Middle frontal gyrus (tissue), 1 donor: Measurements from ENCODE around the gene NAA16.
"Not testable (repeated sequence)": the region's sequence is repeated elsewhere in the genome, so short reads cannot be mapped to it uniquely, and the experiment has no call there.

Source experiments
- DNase-seq: peaks from one replicate; pipeline ENCODE4 v3.0.0-alpha.2; 2015; ENCODE audit warnings: low spot score; ENCODE audit errors: extremely low spot score

The NAA16 gene

GRCh38 chr13:41310963-41311405 lies at the start of gene NAA16:
NAA16 (plus strand) TSS chr13:41311267; CDS start chr13:41311529, 262 bp downstream.
- peak; percentile 87 for DNase-seq

GRCh38 chr13:41263261-41263971 lies 47.7 kb upstream of the NAA16 start, which contains the start of gene MTRF1:
MTRF1 (minus strand) TSS chr13:41263576; CDS start chr13:41260907, 2,669 bp downstream.
- peak; percentile 79 for DNase-seq

DNA sequence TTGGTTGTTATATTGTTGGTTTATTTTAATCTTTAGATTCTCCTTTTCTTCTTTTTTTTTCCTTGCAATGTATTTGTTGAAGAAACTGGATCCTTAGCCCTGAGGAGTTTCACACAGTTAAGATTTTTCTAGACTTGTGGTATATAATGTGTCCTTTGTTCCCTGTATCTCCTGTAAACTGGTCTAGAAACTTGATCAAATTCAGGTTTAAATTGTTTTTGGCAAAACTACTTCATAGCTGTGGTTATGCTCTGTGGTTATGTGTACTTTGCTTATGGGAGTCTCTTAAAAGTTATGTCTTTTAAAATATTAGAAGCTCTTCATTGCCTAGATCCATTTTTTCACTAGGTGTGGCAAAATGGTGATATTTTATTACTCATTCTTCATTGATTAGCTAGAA lies 44.0 kb upstream of the NAA16 start:
- no peak for DNase-seq

DNA sequence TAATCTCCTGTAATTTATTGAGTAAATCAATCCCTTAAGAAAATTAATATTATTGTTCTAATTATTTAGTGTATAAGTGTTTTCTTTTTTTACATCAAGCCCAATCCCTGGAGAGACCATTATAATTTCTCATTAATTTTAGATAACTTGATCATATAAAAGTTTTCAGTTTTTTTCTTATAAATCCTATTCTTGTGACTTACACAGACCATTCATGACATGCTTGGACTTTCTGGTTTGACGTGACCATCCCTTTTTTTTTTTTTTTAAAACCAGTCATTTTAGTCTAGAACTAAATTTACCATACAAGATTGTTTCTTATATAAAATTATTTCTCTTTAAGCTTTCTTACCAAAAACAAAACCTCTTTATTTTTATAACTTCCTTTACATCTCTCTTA lies 42.3 kb upstream of the NAA16 start:
- no peak for DNase-seq

DNA sequence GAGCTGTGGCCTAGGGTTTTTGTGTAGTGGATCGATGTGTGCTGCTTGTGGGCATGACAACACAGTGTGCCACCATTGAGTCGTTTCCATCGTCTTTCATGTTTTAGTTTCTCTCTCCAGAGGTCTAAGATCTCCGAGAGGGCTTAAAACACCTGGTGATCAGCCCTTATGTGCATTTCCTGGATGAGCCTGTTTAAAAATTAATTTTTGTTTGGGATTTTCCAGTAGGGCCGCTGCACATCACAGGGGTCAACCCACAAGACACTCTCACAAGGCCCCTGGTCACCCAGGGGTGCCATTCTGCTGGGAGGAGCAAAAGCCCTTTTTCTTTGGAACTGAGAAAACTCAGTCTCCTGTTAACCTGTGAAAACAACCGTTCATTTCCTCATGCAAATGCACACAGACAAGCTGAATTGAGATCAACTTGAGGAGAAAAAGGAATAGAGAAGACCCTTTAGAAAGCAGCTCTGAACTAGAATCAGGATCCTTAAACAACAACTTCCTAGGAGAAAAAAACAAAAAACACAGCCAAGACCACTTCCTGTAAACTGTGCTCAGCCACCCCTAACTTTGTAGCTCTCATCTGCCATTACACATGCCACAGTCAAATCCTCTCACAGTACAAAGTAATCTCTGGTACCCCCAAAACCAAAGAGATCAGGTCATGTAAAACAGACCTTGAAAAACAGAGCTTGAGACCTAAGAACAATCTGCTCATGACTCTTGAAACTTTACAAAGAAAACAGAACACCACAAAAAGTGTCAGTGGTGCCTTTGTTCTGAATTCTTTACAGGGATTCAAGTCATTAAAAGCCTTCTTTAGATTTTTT lies 39.4 kb upstream of the NAA16 start:
- no peak for DNase-seq

DNA sequence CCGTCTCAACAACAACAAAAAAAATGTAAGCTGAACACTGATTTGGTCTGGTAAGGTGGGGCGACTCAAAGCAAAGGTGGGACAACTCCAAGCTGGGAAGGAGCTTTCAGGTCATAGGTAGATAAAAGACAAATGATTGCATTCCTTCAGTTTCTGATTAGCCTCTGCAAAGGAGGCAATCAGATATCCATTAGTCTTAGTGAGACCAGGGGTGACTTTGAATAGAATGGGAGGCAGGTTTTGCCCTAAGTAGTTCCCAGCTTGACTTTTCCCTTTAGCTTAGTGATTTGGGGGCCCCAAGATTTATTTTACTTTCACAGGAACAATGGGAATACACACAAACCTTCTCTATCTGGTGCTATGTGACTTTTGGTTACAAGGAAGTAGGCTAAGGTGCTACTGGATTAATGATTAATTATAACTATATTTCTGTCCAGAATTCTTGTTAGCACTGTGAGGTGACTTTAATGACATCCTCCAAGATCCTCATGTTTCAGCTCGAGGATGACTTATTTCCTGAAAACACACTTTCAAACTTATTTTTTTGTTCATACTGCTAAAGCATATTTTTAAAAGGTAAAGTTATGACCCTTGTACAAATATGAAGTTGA lies 37.1 kb upstream of the NAA16 start:
- DNase-seq, result no peak

- DNase-seq, result no peak
These were observed 36.2 kb upstream of the NAA16 start for GRCh38 chr13:41274881-41275280.

DNA sequence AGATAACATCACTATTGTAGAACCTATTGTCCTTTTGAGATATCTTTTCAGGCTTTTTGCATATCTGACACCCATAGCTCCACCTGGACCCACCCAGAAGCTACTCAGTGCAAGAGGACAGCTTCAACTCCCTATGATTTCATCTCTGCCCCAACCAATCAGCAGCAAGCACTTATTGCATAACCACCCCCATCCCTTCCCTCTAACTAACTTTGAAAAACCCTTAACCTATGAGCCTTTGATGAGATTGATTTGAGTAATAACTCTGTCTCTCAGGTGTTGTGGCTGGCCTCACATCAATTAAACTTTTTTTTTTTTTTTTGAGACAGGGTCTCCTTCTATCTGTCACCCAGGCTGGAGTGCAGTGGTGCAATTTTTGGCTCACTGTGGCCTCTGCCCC lies 34.2 kb upstream of the NAA16 start:
- no peak for DNase-seq

DNA sequence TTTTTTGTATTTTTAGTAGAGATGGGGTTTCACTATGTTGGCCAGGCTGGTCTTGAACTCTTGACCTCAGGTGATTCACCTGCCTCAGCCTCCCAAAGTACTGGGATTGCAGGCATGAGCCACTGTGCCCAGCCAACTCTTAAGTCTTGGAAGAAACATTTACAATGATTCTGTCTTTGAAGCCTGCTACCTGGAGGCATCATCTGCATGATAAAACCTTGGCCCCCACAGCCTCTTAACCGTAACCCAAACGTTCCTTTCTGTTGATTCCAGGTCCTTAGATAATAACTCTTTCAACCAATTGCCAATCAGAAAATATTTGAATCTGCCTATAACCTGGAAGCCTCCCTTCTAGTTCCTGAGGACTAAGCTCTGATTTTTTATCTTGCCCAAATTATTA lies 31.9 kb upstream of the NAA16 start:
- DNase-seq, result not testable (repeated sequence)

DNA sequence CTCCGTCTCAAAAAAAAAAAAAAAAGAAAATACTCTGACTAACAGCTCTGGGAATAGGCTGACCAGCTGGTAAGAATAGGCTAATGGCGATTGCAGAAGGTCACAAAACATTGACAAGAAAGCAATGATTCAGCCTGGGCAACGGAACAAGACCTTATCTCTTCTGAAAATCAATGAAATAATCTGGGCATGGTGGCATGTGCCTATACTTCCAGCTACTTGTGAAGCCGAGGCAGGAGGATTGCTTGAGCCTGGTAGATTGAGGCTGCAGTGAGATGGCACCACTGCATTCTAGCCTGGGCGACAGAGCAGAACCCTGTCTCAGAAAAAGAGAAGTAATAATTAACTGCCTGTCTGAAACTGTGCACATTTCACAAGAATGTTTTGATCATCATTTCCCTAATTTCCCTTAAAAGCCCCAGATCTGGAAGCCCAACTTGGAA lies 28.9 kb upstream of the NAA16 start:
- DNase-seq, result no peak

DNA sequence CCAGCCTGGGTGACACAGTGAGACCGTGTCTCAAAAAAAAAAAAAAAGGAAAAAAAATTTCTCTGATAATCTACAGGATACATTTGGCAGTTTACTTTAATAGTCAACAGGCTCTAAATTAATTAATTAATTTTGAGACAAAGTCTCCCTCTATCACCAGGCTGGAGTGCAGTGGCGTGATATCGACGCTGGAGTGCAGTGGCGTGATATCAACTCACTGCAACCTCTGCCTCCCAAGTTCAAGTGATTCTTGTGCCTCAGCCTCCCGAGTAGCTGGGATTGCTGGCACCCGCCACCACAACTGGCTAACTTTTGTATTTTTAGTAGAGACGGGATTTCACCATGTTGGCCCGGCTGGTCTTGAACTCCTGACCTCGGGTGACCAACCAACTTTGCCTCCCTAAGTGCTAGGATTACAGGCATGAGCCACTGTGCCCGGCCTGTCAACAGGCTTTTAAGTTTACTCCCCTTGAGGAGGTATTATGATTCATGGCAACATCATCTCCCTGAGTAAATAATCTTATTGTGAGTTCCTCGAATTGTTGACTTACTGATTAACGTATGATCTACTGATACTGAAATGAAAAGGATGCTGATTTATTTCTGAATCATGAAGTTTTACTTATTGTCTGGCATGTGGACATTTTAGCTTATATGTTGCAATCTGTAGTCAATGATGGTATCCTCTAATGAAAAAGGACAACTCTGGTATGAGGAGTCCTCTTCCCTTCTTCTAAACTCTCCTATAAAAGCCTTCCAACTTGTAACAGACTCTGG lies 26.4 kb upstream of the NAA16 start:
- DNase-seq, result no peak

- no peak for DNase-seq
These were observed 24.7 kb upstream of the NAA16 start for GRCh38 chr13:41286370-41286769.

DNA sequence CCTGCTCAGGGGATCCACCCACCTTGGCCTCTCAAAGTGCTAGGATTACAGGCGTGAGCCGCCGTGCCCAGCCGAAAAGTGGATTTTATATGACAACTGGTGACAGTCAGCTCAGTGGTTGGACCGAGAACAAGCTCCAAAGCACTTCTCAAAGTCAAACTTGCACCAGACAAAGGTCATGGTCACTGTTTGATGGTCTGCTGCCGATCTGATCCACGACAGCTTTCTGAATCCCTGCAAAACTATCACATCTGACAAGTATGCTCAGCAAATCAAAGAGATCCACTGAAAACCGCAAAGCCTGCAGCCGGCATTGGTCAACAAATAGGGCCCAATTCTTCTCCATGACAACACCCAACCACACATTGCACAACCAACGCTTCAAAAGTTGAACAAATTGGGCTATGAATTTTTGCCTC lies 21.6 kb upstream of the NAA16 start:
- no peak for DNase-seq

GRCh38 chr13:41291246-41291645 lies 19.8 kb upstream of the NAA16 start:
- DNase-seq, result no peak

- DNase-seq, result no peak
These were observed 17.8 kb upstream of the NAA16 start for GRCh38 chr13:41293272-41293671.

- no peak for DNase-seq
These were observed 16.2 kb upstream of the NAA16 start for GRCh38 chr13:41294914-41295313.

DNA sequence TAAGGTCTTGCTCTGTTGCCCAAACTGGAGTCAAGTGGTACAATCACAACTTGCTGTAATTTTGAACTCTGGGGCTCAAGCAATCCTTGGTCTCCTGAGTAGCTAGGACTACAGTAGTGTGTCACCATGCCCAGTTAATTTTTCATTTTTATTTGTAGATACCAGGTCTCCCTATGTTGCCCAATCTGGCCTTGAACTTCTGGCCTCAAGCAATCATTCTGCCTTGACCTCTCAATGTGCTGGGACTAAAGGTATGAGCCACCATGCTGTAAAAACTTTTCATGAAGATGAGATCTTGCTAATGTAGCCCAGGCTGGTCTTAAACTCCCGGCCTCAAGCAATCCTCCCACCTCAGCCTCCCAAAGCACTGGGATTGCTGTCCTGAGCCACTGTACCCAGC lies 15.1 kb upstream of the NAA16 start:
- no peak for DNase-seq

GRCh38 chr13:41296879-41297646 lies 14.0 kb upstream of the NAA16 start:
- DNase-seq, result no peak

DNA sequence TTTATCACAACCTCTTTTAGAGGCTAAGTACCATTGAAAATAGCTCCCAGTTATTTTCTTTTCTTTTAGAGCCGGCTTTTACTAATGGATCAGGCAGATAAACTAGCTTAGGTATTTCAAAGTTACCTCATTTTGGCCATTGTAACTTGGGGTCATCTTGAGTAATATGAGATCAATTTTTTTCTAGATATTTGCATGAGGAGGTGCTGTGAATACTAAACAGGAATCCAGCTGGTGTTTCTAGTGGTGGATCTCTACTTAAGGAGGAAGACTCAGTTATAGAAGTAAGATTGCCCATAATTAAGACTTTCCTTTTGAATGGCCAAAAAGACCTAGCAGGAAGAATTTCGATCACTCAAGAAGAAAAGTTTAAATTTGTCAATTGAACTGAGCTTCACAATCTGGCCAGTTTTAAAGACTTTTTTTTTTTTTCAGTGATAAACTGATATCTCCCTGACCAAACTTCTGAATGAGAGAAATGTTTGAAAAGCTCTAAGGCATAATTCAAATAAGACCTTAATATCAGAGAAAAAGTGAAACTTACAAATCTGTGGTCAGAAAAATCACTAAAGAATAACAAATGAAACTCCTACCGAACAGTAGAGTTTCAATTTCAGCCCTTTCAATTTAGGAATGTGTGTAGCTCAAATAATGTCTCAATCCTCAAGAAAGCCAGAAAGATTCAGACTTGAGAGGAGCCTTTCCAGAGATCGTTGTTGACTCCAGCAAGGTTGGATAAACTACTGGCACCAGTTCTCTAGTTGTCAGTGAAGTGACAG lies 11.6 kb upstream of the NAA16 start:
- no peak for DNase-seq

- no peak for DNase-seq
These were observed 8.3 kb upstream of the NAA16 start for GRCh38 chr13:41302743-41303142.
